Amniotic epithelial cell (primary cell): ENCODE results near the gene TENT5C.
A peak's percentile ranks its signal among the peaks of the same experiment; 100 is the strongest.

Experiments
- DNase-seq: peaks from one replicate; pipeline ENCODE4 v3.0.0-alpha.2; 2010; ENCODE audit warnings: low read depth

Gene TENT5C

DNA sequence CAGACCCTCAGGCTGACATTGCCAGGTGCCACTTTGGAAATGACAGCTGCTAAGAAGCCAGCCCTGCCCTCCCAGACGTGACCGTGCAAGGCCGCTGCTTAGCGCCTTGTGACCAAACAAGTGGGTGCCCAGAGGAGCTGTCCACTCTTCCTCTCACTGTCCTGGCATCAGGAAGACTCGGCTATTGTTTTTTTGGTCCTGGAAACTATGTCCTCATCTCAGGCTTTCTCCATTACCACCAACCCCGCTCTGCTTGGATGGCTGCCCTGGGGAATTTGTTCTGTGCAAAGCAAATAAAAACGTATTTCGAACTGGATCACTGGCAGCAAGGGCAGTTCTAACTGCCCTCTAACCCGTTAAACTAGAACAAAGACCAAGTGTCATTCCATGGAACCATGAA lies 13.7 kb upstream of the TENT5C start:
- no peak for DNase-seq

DNA sequence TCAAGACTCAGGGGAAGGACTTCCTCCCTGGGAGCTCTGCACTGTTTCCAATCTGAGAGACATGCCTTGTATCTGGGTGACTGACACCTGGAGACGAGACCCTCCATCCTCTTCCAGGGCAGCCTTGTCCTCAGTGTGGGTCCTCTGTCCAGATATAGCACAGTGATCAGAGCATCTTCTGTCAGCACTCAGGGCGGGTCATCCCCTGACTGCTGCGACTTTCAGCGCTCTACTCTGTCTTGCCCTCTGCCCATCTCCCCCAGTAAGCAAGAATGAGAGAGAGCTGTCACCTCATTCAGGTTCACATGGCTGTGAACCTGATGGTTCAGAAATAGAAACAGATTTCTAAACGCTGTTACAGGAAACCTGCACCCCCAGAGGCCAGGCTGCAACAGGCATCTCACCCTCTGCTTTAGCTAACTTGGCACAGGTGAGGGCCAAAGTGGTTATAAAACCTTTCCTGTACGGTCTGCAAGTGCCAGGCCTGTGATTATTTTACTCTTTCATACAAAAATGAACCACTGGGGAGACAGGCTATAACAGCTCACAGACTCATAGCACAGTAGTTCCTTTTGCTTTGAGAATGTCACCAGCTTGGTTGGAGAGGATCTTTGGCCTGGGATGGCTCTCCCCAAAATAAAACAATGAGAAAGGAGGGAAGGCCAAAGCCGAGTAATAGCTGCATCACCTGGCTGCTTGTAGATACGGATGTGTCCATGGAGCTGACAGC lies 11.4 kb upstream of the TENT5C start:
- DNase-seq: no peak

DNA sequence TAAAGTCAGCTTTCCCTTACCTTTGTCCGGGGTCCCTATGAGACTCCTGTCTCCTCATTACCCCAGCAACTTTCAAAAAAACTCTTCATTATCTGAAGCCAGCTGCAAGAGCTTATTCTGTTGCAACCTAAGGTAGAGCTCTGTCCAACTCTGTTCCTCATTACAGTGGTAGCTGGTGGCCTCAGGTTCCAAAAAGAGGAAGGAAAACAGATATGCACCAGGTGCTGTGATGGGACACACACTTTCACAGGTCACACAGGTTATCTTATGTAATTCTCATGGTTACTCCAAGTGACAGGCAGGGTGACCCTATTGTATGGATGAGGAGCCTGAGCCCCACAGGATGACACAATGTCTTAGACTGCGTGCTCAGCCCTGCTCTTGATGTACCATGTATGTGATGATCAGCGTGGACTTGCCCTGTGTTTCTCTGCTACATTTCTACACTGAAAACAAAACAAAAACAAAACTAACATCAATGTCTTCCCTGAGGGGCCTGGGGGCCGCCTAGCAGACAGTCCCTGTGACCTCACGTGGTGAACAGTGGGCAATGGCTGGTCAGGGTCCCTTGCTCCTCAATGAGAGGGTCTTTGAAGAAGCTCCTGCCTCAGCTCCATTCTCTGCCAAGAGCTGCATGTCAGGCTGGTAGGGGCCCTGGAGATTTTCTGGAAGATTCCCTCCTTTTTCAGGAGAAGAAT lies 9.7 kb upstream of the TENT5C start:
- no peak for DNase-seq

DNA sequence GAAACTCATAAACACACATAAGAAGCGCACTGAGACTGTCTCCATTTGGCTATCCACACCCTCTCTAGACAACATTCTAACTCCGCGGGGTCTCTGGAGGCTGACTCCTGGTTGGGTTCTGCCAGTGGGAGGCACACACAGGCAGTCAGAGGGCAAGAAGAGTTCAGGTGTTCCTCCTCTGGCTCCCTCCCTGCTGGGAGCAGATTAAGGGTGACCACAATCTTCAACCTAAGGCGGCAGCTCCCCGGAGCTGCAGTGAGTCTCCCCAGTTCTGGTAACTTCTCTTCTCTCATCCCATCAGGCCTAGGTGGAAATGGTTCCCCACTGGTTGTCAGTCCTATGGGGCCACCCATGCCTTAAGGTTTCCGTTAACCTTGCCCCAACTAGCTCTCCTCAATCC lies 7.4 kb upstream of the TENT5C start:
- no peak for DNase-seq

DNA sequence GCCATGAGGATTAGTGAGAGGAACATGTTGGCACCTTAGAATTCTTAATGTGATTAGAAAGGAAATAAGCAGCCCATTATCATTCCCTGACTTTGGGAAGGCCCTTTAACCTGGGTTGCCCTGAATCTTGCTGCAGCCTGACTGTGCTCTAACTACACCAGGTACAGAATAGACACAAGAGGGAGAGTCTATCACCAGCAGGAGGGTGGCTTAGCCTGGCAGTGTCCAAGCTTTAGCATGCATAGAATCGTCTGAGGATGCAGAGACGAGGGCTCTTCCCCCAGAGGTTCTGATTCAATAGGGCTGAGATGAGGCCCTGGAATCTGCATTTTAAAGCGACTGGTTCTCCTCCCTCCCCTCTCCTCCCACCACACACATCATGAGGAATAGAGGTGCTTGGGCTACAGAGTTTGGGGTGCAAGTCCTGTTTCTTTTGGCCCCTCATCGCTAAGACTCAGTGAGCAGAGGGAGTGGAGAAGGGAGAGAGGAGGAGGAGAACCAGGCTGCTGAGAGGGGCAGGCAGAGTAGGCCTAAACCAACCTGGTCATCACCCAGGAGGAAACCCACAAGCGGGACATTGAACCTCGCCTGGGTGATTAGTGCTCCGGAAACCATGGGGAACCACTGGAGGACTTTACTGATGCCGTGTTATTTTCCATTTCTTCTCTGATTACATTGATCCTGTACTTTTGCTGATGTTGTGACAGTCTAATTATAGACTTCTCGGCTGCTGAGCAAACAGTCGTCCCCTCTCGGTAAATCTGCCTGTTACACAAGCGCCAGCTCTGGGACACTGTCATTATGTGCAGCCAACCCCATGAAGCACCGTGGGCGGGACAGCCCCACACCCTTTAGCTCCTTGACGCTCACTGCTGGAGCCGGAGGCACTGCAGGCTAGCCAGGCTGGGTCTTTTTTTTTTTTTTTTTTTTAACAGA lies 6.3 kb upstream of the TENT5C start:
- DNase-seq: no peak

DNA sequence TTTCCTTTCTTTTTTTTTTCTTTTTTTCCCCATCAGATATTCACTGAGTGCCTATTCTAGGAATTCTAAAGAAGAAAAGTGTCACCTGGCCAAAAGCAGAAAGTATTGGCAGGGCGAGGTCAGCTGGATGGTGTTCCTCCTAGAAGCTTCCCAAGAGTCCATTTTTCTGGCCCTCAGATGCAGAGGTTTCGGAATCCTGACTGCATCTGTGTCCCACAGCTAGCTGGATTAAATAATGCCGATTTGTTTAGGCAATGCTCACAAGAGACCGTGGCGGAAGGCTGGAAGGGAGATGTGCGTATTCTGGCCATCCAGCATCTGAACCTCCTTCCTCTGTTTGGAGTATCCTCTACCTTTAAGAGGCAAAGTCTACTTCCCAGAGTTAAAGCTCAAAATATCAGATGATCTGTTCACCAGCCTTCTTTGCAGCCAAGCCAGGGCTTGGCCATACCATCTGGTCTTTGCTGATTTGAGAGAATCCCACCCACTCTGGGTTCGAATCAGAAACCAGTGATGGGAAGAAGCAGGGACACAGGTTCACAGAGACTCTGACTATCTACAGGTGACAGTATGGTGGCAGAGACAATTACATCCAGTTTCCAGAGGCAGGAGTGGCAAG lies 5.4 kb upstream of the TENT5C start:
- no peak for DNase-seq

DNA sequence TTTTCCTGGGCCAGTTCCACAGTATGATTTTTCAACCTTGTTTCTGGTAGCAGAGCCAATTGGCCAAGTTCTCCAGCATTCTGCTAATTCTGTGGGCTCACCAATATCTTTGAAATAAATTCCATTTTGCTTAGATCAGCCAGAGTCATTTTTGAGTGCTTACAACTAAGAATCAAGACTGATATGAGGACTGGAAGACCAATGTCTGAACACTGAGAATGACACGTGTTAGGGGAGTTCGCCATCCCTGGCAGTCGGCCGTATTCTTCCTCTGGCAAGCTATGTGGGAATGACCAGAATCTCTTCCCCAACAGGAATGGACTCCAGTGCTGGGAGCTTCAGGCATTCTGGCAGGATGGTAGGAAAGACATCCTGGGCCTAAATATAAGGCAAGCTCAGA lies 4.9 kb upstream of the TENT5C start:
- DNase-seq: peak; percentile 70

DNA sequence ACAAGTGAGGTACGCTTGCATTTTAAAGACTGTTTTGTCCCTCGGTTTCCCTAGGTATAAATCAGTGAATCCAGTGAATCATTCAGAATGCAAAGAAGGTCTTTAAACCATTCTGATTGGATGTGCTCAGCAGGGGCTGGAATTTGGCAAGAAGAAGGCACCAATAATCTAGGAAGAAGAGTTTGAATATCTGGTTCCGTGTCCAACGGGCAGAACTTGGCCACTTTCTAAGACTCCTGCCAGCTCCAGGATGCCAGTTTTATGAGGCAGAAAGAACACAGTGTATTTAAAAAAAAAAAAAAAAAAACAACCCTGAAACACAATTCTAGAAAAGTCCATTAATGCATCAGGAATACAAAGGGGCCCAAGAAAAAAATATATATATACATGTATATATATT lies 3.0 kb upstream of the TENT5C start:
- no peak for DNase-seq

DNA sequence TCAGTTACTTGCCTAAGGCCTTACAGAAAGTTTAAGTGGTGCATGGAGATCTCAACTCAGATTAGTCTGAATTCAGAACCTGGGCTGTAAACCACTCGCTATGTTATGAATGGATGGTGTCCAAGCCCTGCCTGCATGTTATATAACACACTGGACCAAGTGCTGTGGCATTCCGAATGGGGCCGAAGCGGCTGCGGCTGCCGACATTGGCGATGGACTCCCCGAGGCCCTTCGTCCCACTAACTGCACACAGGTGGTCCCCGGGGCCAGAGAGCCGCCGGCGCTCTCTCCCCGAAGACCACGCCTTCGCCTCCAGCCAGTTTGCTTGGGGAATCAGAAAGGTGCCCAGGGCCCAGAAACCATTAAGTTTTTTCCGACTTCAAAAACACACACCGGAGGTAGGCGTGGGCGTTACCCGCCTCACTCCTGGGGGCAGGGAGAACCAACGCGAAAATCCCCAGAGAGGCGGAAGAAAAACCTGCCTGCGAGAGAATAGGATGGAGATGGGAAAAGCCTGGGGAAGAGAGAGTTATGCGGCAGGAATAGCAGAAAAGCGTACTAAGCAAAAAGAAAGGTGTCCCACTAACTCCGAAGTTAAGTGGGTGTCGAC lies 579 bp upstream of the TENT5C start:
- no peak for DNase-seq

DNA sequence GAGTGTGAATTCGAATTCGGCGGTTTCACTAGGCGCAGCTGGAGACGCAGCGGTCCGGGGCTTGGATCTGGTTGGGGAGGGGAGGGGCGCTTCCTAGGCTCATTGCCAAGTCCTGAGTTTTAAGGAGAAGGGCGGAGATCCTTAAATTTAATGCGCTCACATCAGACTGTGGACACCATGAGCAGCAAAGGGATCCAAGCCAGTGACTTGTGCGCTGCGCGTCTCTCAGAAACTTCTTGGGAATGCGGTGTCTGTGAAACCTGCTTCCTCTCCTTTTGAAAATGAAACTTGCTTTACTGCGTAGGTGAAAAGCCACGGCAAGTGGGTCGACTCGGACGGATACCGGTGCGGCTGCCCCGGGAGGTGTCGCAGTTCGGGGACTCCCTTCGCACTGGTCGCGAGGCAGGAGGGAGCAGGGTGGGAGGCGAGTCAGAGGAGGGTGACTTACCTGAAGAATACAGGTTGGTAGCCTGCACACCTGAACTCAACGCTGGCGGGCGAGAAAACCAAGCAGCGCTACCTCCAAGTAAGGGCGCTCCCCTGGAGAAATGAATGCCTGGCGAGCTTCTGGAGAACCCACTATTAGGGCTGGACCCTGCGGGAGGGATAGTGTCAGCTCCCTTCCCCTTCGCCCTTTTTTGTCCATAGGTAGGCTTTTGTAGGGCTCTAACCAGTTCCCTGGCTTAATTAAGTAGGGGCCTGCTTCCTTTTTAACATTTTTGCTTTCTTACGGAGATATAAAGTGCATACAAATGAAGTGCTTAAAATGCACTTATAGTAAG lies 992 bp downstream of the TENT5C start:
- no peak for DNase-seq

DNA sequence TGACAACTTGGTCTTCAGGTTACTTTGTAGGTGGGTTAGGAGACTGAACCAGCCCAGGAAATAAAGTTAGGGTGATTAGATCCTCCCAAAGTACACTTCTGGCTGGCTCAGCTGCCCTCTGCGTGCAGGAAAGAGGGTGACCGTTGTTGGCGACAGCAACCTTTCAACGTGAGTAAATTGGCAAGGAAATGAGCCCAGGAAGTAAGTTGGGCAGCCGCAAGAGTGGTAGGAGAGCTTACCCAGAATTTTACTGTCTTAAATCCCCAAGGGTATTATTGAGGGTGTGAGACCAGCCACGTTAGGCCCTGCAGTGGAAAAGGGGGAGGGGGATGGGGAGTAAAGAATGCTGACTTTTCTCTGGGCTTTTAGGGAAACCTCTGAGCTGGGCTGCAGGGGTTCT lies 1.6 kb downstream of the TENT5C start:
- no peak for DNase-seq

DNA sequence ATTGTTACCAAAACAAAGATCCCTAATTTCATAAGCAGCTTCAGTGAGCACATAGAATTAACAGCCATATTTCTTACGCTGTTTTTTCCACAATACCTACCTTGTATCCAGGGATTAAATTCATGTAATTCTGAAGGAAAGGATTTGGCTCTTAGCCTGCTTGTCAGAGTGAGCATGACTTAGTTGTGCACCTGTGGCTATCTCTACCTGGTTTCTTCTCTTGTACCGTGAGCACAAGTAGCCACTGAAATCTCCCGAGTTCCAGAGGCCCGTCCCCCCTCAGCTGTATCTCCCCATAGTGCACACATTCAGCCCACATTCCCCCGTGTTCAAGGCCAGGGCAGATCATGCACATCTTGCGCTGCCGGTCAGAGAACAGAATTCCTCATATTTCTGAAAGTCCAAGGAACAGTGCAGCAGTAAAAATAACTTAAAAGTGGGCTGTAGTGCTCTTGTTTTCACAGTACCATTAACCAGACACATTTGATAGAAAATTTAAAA lies 2.3 kb downstream of the TENT5C start:
- no peak for DNase-seq

DNA sequence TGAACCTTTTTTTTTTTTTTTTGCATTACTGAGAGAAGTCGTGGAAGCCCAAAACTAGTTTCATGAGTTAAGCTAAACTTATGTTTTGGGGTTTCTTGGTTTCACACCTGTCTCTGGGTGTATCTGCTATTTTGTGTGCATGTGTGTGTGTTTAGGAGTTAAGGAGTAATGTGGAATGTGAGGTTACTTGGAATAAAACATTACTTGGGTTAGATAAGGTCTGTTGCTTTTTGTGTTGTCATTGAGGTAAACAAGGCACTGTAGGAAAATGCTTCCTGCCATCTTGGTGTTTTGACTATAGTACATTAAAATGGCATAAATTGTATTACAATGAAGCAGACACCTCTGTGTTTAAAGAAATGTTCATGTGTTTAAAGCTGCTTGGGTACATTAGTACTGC lies 2.9 kb downstream of the TENT5C start:
- no peak for DNase-seq

DNA sequence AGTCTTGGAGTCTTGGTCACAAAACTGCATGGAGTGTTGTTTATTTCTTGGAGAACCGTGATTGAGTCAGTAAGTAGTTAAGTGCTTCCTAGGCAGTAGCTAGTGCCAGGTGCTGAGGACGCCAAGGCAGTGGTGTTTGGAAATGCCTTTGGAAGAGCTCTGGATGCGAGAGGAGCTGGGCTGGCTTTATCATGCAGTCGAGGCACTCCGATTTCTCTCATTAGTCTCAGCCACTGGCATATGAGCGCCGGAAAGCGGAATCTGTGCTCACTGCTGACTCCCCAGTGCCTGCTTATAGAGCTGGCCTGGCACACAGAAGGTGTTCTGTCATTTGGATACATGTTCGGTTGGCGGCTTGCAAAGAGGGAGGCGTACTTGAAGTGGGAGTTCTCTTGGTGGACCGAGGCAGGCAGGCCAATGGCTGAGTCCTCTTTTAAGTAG lies 3.6 kb downstream of the TENT5C start:
- DNase-seq: no peak

DNA sequence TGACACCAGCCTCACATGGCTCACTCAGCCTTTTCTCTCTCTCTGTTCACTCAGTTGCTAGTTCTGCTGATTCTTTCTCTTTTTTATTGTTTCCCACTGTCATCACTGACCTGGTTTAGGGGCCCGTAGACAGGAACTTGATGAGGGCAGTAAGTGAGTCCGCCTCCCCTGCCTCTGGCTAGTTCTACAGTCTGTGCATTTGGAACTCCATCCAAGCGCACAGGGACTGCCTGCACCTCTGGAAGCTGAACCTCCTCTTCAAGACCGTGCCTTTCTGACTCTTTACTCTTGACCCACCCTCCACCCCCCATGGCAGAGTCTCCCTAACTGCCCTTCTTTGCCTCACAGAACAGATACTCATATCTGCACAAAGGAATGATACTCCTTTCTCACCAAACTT lies 4.2 kb downstream of the TENT5C start:
- no peak for DNase-seq

DNA sequence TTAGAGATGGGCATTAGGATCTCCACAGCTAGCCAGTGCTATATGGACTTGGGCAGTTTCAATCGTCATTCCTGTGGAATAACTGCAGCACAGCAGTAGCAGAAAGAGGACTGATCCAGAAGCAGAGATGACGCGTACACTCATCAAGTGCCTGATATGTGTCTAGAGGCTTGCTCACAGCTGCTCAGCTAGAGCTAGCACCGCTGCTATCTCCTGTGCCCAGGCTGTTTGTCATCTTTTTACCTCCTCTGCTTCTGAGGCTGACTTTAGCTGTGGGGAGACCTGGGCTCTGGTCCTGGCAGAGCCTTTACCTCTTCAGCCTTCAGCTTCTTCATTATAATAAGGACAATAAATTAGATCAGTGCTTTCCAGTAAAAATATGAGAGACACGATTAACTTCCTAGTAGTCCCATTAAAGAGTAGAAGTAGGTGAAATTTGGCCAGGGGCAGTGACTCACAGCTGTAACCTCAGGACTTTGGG lies 5.3 kb downstream of the TENT5C start:
- peak; percentile 33 for DNase-seq

DNA sequence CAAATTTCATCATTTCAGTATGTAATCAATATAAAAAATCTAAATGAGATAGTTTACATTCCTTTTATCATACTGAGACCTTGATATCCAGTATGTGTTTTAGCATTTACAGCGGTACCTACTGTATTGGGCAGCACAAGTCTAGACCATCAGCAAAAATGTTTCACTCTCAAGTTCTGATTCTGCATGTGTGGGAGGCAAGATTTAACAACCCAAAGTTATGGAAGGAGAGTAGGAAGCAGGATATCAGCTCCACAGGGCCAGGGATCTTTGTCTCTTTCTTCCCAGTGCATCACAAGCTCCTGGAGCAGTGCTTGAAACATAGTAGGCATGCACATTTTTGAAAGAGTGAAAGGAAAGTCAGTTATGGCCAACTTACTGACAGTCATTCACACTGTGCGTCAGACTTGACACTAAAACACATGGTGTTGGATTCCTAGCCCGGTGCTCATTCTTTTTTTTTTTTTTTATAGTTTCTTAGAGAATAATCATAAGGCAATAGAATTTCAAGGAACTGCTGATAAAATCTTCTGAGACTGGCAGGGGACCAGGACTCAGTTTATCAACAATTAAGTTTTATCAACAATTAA lies 6.1 kb downstream of the TENT5C start:
- peak; percentile 23 for DNase-seq

DNA sequence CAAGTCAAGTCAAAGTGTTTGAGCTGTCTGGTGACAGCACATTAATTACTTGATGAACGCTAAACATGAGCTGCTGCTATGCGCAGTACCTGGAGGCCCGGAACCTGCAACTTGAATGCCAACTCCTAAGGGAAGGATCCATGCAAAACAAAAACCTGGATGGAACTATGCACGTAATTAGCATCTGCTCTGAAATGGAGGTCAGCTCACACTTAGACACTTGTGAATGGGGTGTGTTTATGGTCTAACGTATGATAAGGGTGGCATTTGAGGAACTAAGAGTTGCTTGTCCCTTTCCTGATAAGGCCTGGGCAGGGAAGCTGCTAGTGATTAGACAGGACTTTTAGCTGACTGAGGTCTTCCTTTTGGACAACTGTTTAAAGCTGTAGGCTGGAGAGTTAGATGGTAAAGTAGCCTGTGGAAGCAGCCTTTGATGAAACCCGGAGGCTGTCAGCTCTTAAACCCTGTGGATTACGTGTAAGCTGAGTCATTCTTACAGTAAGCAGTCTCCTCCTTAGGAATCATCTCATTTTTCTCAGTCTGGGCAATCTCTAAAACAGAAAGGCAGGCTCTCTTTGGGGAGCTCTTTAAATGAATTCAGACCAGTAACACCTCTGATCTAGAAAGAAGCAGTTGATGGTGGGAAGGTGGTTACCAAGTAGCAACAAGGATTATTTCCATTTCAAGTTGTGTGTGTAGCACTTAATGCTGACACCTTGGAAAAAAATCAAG lies 6.8 kb downstream of the TENT5C start:
- peak; percentile 92 for DNase-seq

DNA sequence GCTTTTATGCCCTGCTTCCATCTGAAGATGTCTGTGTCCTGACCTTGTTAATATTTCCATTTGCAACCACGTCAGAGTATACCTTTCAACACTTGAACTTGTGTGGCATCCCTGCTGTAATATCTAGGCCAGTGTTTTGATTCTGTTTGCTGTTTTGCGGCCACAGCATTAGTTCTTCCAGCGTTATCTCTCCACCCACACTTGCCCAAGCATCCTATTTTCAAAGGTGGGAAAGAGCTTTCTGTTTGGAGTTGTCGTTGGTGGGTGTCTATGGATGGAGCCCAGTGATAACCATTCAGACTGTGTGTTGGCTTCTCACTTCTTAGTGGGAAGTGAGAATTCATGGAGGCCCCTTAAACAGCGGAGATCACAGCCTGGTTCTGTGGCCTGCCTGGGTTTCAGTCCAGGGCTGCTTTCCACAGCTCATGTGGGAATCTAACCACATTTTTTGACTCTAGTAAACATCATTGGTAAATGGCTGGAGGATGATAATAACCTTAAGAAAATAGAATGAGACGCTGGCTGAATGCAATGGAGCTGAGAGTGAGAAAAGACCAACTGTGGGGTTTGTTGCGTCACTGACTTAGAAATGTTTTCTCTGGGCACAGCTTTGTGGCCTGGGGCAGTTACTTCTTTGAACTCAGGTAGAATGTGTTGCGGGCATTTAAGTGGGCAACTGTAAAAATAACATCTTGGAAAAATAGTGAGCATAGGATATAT lies 7.6 kb downstream of the TENT5C start:
- DNase-seq: peak; percentile 74
